HG02885 (cell line): ENCODE measurements around the gene TPSB2.
"Not testable (repeated sequence)": the region's sequence is repeated elsewhere in the genome, so short reads cannot be mapped to it uniquely, and the experiment has no call there.

Experiments used
- ATAC-seq: cut with Tn5 transposase; IDR thresholded peaks from one replicate; pipeline ENCODE4 v1.9.1; 2021; ENCODE audit warnings: mild to moderate bottlenecking; ENCODE audit not compliant: unreplicated experiment, poor library complexity

Gene TPSB2

GRCh38 chr16:1243907-1244850 is 14.2 kb upstream of the TPSB2 start:
- not testable (repeated sequence) for ATAC-seq

DNA sequence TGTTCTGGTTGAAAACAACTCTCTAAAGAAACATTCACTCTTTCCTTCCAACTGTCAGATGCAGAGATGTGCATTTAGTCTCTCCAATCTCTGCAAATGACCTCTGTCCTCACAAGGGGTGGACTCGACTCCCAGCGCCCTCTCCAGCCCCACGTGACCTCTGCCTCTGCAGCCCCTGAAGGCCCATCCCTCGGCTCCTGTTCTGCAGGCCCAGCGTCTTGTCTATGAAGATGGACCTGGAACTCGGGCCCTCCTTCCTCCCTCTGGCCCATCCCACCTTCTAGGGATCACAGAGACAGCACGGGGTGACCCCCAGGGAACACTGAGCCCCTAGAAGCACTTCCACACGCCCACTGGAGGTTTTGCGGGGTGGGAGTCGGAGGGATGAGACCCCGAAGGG is 13.4 kb upstream of the TPSB2 start:
- ATAC-seq, result not testable (repeated sequence)

- ATAC-seq, result not testable (repeated sequence)
Measured at GRCh38 chr16:1241081-1241480, 11.1 kb upstream of the TPSB2 start.

GRCh38 chr16:1240436-1240835 is 10.5 kb upstream of the TPSB2 start, which contains the start of gene TPSAB1:
Gene TPSAB1 (plus strand): TSS chr16:1240705. CDS start chr16:1240939, 234 bp downstream.
- not testable (repeated sequence) for ATAC-seq

DNA sequence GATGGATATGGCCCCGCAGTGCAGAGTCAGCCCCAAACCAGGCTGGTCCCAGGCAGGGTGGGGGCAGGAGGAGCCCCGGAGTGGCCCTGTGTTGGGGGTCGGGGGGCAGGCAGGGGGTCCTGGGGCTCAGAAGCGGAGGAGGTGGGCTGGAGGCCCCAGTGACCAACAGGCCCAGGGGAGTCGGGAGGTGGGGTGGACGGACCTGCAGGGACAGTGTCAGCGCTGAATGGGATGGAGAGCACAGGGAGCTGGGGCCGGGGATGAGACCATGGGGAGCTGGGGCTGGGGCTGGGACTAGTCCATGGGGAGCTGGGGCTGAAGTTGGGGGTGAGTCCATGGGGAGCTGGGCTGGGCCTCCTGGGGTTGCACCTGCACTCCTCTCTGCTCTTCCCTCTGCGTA is 9.6 kb upstream of the TPSB2 start:
- not testable (repeated sequence) for ATAC-seq

DNA sequence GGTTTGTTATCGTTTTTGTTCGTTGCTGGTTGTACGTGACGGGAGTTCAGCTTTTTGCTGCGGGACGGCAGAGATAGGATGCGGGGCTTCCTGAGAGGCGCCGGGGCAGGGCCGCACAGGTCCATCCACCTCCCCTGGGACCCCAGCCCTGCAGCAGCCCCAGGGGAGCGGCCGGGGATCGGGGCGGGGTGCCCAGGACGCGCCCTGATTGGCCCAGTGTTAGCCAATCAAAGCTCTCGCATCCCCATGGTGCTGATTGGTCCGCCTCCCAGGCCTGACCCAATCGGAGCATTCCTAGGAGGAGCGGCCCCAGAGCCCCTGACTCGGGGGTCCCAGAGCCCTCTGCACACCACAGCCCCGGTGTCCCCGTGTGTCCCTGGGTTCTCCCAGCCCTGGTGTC is 8.9 kb upstream of the TPSB2 start:
- ATAC-seq, result not testable (repeated sequence)

- ATAC-seq, result no peak
Measured at GRCh38 chr16:1237990-1238389, 8.0 kb upstream of the TPSB2 start.

GRCh38 chr16:1236659-1237058 is 6.7 kb upstream of the TPSB2 start:
- not testable (repeated sequence) for ATAC-seq

GRCh38 chr16:1232049-1232748 is 2.2 kb upstream of the TPSB2 start:
- ATAC-seq, result not testable (repeated sequence)

- not testable (repeated sequence) for ATAC-seq
Measured at GRCh38 chr16:1231301-1231700, 1.3 kb upstream of the TPSB2 start.

DNA sequence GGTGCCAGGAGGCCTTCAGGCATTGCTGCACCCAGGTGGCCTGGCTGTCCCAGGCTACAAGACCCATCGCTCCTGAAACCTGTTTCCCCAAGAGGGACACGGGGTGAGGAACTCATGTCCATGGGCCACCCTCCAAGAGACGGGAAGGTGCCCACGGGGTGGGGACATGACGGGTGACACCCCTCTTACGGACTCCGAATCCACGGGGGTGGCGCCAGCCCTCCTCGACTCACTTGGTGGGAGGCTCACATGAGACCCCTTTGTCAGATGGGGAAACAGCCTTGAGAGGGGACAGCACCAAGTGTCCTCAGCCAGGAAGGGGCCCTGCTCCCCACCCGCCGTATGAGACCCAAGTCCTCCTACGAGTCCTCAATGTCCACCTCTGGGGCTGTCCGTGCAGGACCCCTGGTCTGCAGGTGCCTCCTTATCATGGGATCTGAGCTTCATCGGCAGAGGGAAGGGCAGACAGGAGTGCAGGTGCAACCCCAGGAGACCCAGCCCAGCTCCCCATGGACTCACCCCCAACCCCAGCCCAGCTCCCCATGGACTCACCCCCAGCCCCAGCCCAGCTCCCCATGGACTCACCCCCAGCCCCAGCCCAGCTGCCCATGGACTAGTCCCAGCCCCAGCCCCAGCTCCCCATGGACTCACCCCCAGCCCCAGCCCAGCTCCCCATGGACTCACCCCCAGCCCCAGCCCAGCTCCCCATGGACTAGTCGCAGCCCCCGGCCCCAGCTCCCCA is 658 bp upstream of the TPSB2 start:
- not testable (repeated sequence) for ATAC-seq

GRCh38 chr16:1229476-1229875 is 508 bp downstream of the TPSB2 start:
- ATAC-seq, result not testable (repeated sequence)

GRCh38 chr16:1228227-1228626 is 1.8 kb downstream of the TPSB2 start:
- ATAC-seq, result not testable (repeated sequence)

DNA sequence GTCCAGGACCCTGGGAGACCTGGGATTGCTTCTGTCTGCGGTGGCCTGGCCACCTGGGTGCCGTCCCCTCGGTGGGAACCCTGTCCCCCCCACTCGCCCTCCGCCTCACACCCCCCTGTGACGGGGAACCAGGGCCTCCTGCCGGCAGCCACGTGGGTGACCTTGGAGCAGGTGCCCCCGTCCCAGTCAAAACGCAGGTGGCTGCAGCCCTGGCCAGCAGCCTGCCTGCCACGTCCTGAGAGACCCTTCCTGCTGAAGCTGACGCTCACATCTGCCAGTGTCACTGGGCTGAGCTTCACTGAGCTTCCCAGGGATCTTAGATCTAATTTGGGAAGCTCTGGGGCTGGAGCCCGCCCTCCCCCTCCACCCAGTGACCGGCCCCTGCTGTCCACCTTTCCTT is 3.3 kb downstream of the TPSB2 start:
- not testable (repeated sequence) for ATAC-seq

- ATAC-seq, result not testable (repeated sequence)
Measured at GRCh38 chr16:1225728-1226311, 4.2 kb downstream of the TPSB2 start.

- no peak for ATAC-seq
Measured at GRCh38 chr16:1225051-1225451, 4.9 kb downstream of the TPSB2 start, which contains the start of gene TPSG1. Gene TPSG1 (minus strand): TSS chr16:1225268. CDS start chr16:1225252, 16 bp downstream.

DNA sequence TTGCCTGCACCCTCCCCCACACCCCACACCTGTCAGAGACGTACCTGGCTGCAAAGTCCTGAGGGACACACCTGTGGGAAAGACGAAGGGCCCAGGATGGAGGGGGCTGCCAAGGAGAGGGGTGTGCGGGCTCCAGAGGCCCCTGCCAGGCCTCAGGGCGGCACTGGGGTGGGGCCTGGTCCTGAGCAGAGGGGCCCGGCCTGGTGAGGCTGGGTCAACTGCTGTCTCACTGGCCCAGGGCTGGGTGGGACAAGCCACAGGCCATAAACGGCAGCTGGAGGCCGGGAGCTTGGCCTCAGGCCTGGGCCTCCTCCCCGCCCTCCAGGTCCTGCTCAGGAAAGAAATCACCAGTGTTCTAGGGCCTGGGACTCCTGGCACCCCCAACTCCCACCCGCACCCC is 5.4 kb downstream of the TPSB2 start:
- ATAC-seq, result no peak

GRCh38 chr16:1223355-1224214 is 6.4 kb downstream of the TPSB2 start:
- ATAC-seq, result no peak
